OCI-LY1 (cell line): ENCODE data around the gene ZNF438.

Experiments used
- EZH2 ChIP-seq: fragments of 200-600 bp; sonication (generic), shearing (Covaris generic); IDR thresholded peaks from 2 replicates; pipeline ENCODE4 v1.8.0; 2017; ENCODE audit warnings: borderline replicate concordance, mixed run types, mild to moderate bottlenecking, antibody characterized with exemption, low read length, moderate library complexity, mixed read lengths
- TF ChIP-seq, protein P1 (sequence below): fragments of 200-600 bp; sonication (generic), shearing (Covaris generic); IDR thresholded peaks from 2 replicates; pipeline ENCODE4 v1.5.1; 2017; ENCODE audit warnings: mild to moderate bottlenecking, antibody characterized with exemption, low read length, moderate library complexity, mixed read lengths

DNA sequence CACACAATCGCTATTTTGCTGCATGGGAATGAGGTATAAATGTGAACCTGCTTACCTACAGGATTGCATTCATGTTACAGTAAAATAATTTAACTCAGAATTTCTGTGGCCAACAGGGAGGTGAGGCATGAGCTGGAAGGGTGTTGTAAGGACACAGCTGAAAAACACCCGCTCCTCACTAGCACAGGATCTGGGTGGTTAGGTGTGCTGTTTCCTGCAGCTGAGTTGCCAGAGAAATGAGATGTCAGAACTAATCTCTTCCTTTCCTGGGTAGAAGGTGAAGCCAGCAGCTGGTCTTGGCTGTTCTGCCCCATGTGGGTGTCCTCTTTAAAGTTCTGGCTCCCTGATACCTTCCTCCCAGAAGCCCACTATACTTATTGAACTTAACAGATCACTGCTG lies 39.0 kb upstream of the ZNF438 start:
- TF ChIP-seq, protein P1, sequence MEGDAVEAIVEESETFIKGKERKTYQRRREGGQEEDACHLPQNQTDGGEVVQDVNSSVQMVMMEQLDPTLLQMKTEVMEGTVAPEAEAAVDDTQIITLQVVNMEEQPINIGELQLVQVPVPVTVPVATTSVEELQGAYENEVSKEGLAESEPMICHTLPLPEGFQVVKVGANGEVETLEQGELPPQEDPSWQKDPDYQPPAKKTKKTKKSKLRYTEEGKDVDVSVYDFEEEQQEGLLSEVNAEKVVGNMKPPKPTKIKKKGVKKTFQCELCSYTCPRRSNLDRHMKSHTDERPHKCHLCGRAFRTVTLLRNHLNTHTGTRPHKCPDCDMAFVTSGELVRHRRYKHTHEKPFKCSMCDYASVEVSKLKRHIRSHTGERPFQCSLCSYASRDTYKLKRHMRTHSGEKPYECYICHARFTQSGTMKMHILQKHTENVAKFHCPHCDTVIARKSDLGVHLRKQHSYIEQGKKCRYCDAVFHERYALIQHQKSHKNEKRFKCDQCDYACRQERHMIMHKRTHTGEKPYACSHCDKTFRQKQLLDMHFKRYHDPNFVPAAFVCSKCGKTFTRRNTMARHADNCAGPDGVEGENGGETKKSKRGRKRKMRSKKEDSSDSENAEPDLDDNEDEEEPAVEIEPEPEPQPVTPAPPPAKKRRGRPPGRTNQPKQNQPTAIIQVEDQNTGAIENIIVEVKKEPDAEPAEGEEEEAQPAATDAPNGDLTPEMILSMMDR, result no peak
- no peak for TF ChIP-seq EZH2
